ENCODE measurements around the gene SLC6A12.
"Not testable (repeated sequence)": the region's sequence is repeated elsewhere in the genome, so short reads cannot be mapped to it uniquely, and the experiment has no call there.

The SLC6A12 gene

DNA sequence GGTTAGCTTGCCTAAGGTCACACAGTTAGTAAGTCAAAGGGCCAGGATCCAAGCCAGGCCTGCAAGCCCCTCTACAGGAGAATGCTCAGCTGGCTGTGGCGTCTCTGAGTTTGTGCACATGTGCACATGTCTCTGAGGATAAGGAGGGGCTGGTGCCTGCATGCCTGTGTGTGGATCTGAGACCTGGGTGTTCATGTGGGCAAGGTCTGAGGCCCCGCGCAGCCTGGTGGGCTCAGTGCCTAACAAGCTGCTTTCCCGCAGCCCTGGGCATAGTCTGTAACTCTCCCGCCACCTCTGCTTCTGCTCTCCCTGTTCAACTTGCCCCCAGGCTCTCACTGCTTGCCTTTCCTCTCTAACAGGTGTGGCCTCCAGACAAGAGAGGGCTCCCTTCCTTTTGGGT is 4.3 kb upstream of the SLC6A12 start:
- H3K4me1 ChIP-seq (ENCODE audit: insufficient read depth, low read length, severe bottlenecking), result no peaks in the 10 kb centered on the region
- no peaks in the 10 kb centered on the region for H3K79me2 ChIP-seq (ENCODE audit: insufficient read depth, low read length)
- H3K4me2 ChIP-seq (ENCODE audit: low read length), result no peak overlapping the region
- no peak overlapping the region for H2AFZ ChIP-seq (ENCODE audit: low read length)
- H3K9me3 ChIP-seq (ENCODE audit: low read length), result no peaks in the 10 kb centered on the region
- no peaks in the 10 kb centered on the region for H3K9me2 ChIP-seq (ENCODE audit: low read depth, low read length)
- H3F3A ChIP-seq (ENCODE audit: insufficient read depth, low read length), result no peaks in the 10 kb centered on the region
- H4K20me1 ChIP-seq (ENCODE audit: insufficient read depth, low read length), result no peaks in the 10 kb centered on the region
- H3K27ac ChIP-seq (ENCODE audit: low read depth, low read length, poor library complexity, severe bottlenecking), result no peak overlapping the region
- H3K36me3 ChIP-seq (ENCODE audit: insufficient read depth, low read length), result no peaks in the 10 kb centered on the region
- H3K27me3 ChIP-seq (ENCODE audit: insufficient read depth, low read length), result peaks cover 13% of the 10 kb centered on the region; the same call in 1 of the 2 replicates
- no peak overlapping the region for H3K4me3 ChIP-seq (ENCODE audit: low read depth, low read length, poor library complexity, severe bottlenecking)
- no peak overlapping the region for H3K9ac ChIP-seq (ENCODE audit: low read length)
- no peak for TF ChIP-seq CTCF (IDR thresholded peaks at IDR 0.05; ENCODE audit: low read length)
- TF ChIP-seq EZH2 (IDR thresholded peaks at IDR 0.05; ENCODE audit: borderline replicate concordance, low read length), result no peak

DNA sequence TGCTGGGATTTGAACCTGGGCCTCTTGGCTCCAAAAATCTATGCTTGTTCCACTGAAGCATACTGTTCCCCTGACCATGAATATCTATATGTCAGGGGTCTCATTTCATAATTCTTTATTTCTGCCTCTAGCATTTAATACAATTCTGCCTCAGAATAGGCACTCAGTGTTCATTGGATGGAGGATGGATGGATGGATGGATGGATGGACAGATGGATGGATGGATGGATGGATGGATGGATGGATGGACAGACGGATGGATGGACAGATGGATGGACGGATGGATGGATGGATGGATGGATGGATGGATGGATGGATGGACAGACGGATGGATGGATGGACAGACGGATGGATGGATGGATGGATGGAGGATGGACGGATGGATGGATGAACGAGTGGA is 3.1 kb upstream of the SLC6A12 start:
- not testable (repeated sequence) for H3F3A ChIP-seq (ENCODE audit: insufficient read depth, low read length); H2AFZ ChIP-seq (ENCODE audit: low read length); H3K4me1 ChIP-seq (ENCODE audit: insufficient read depth, low read length, severe bottlenecking); H3K9me3 ChIP-seq (ENCODE audit: low read length); H3K27ac ChIP-seq (ENCODE audit: low read depth, low read length, poor library complexity, severe bottlenecking); H3K79me2 ChIP-seq (ENCODE audit: insufficient read depth, low read length); H3K4me3 ChIP-seq (ENCODE audit: low read depth, low read length, poor library complexity, severe bottlenecking); H4K20me1 ChIP-seq (ENCODE audit: insufficient read depth, low read length); H3K9me2 ChIP-seq (ENCODE audit: low read depth, low read length); H3K36me3 ChIP-seq (ENCODE audit: insufficient read depth, low read length); H3K4me2 ChIP-seq (ENCODE audit: low read length); H3K9ac ChIP-seq (ENCODE audit: low read length)
- H3K27me3 ChIP-seq (ENCODE audit: insufficient read depth, low read length), result peaks cover 18% of the 10 kb centered on the region; the same call in 1 of the 2 replicates

- H3K27me3 ChIP-seq (ENCODE audit: insufficient read depth, low read length), result peaks cover 27% of the 10 kb centered on the region; the same call in 1 of the 2 replicates
- no peaks in the 10 kb centered on the region for H3K9me2 ChIP-seq (ENCODE audit: low read depth, low read length)
- H3K4me2 ChIP-seq (ENCODE audit: low read length), result no peak overlapping the region
- no peak overlapping the region for H2AFZ ChIP-seq (ENCODE audit: low read length)
- no peaks in the 10 kb centered on the region for H3K79me2 ChIP-seq (ENCODE audit: insufficient read depth, low read length)
- no peak overlapping the region for H3K27ac ChIP-seq (ENCODE audit: low read depth, low read length, poor library complexity, severe bottlenecking)
- no peaks in the 10 kb centered on the region for H3K4me1 ChIP-seq (ENCODE audit: insufficient read depth, low read length, severe bottlenecking)
- no peaks in the 10 kb centered on the region for H3K36me3 ChIP-seq (ENCODE audit: insufficient read depth, low read length)
- TF ChIP-seq CTCF (IDR thresholded peaks at IDR 0.05; ENCODE audit: low read length), result no peak
- TF ChIP-seq EZH2 (IDR thresholded peaks at IDR 0.05; ENCODE audit: borderline replicate concordance, low read length), result no peak
- H4K20me1 ChIP-seq (ENCODE audit: insufficient read depth, low read length), result no peaks in the 10 kb centered on the region
- H3K9me3 ChIP-seq (ENCODE audit: low read length), result no peaks in the 10 kb centered on the region
- no peak overlapping the region for H3K4me3 ChIP-seq (ENCODE audit: low read depth, low read length, poor library complexity, severe bottlenecking)
- H3F3A ChIP-seq (ENCODE audit: insufficient read depth, low read length), result no peaks in the 10 kb centered on the region
- H3K9ac ChIP-seq (ENCODE audit: low read length), result no peak overlapping the region
Measured at GRCh38 chr12:215116-215515, 1.2 kb upstream of the SLC6A12 start.

DNA sequence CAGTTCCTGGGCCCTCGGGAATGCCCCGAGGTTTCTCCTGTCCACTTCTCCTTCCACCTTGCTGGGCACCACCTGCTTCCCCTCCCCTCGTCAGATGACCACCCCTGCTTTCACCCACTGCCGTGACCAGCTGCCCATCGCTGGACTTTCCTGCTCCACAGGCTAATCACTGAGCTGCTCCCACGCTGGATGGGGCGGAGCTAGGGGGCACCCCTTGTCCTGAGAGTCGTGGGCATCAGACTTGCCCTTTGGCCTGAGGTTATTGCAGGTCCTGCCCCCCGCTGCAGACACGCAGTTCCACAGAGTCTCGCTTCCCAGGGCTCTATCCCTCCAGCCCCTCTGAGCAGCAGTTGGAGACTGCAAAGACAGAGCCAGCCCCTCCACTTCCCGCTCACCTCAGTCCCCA is 427 bp downstream of the SLC6A12 start:
- no peaks in the 10 kb centered on the region for H3K79me2 ChIP-seq (ENCODE audit: insufficient read depth, low read length)
- no peak overlapping the region for H3K4me2 ChIP-seq (ENCODE audit: low read length)
- H3K27me3 ChIP-seq (ENCODE audit: insufficient read depth, low read length), result peaks cover 27% of the 10 kb centered on the region; the same call in 1 of the 2 replicates
- H3K4me3 ChIP-seq (ENCODE audit: low read depth, low read length, poor library complexity, severe bottlenecking), result no peak overlapping the region
- H3K9me3 ChIP-seq (ENCODE audit: low read length), result no peaks in the 10 kb centered on the region
- no peak overlapping the region for H3K27ac ChIP-seq (ENCODE audit: low read depth, low read length, poor library complexity, severe bottlenecking)
- H3K9ac ChIP-seq (ENCODE audit: low read length), result no peak overlapping the region
- H3K4me1 ChIP-seq (ENCODE audit: insufficient read depth, low read length, severe bottlenecking), result no peaks in the 10 kb centered on the region
- no peak overlapping the region for H2AFZ ChIP-seq (ENCODE audit: low read length)
- H3K36me3 ChIP-seq (ENCODE audit: insufficient read depth, low read length), result no peaks in the 10 kb centered on the region
- H4K20me1 ChIP-seq (ENCODE audit: insufficient read depth, low read length), result no peaks in the 10 kb centered on the region
- TF ChIP-seq CTCF (IDR thresholded peaks at IDR 0.05; ENCODE audit: low read length), result no peak
- no peak for TF ChIP-seq EZH2 (IDR thresholded peaks at IDR 0.05; ENCODE audit: borderline replicate concordance, low read length)
- no peaks in the 10 kb centered on the region for H3F3A ChIP-seq (ENCODE audit: insufficient read depth, low read length)
- no peaks in the 10 kb centered on the region for H3K9me2 ChIP-seq (ENCODE audit: low read depth, low read length)
